Measurements from ENCODE around the gene KLF9.

DNA sequence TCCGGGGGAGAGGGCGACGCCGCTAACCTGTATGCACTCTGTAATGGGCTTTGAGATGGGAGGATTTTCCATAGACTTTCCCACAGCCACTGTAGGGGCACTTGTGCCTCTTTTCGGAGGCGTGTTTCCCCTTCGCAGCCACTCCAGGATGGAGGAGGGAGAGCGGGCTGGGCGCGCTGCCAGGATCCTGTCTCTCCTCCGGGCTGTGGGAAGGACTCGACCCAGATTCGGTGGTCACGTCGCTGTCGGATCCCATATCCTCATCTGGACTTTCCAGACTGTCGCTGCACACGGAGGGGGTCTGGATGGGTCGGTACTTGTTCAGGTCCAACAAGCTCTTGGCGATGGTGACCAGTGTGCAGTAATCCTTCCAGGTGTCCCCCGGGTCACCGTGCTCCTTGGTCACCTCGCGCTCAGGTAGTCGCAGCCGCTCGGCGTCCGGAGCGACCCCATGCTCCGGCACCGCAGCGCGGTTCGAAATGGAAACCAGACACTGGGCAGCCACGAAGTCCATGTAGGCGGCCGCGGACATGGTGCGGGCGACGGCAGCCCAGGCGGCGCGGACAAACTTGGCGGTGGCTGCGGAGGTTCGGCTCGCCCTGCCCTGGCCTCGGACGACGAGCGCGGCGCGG lies 1.5 kb downstream of the KLF9 start:
- TF ChIP-seq CTCF (IDR thresholded peaks at IDR 0.05; ENCODE audit: low read length) (no peak), EZH2 (IDR thresholded peaks at IDR 0.05; ENCODE audit: borderline replicate concordance, low read length) (no peak)
